ENCODE results near the gene SPRY4.
"Not testable (repeated sequence)": the region's sequence is repeated elsewhere in the genome, so short reads cannot be mapped to it uniquely, and the experiment has no call there.

SPRY4 gene

GRCh38 chr5:142333749-142334148 is 8.9 kb upstream of the SPRY4 start:
- not testable (repeated sequence) for DNase-seq

GRCh38 chr5:142330444-142330843 is 5.6 kb upstream of the SPRY4 start:
- DNase-seq, result no peak

- DNase-seq, result no peak
Measured at GRCh38 chr5:142330026-142330425, 5.2 kb upstream of the SPRY4 start.

- no peak for DNase-seq
Measured at GRCh38 chr5:142327111-142327842, 2.5 kb upstream of the SPRY4 start.

GRCh38 chr5:142326480-142326938 is 1.7 kb upstream of the SPRY4 start:
- no peak for DNase-seq

- no peak for DNase-seq
Measured at GRCh38 chr5:142325725-142326479, 1.1 kb upstream of the SPRY4 start.

- no peak for DNase-seq
Measured at GRCh38 chr5:142324136-142324870, 518 bp downstream of the SPRY4 start.

- no peak for DNase-seq
Measured at GRCh38 chr5:142323480-142324135, 1.2 kb downstream of the SPRY4 start.

- DNase-seq, result no peak
Measured at GRCh38 chr5:142322747-142323479, 1.9 kb downstream of the SPRY4 start.

- no peak for DNase-seq
Measured at GRCh38 chr5:142322403-142322746, 2.4 kb downstream of the SPRY4 start.

- no peak for DNase-seq
Measured at GRCh38 chr5:142320851-142321560, 3.8 kb downstream of the SPRY4 start.

- DNase-seq, result no peak
Measured at GRCh38 chr5:142320430-142320738, 4.4 kb downstream of the SPRY4 start.

GRCh38 chr5:142319560-142320429 is 5.0 kb downstream of the SPRY4 start:
- no peak for DNase-seq

GRCh38 chr5:142319105-142319504 is 5.7 kb downstream of the SPRY4 start:
- DNase-seq, result no peak

GRCh38 chr5:142317753-142318152 is 7.1 kb downstream of the SPRY4 start:
- DNase-seq, result no peak

GRCh38 chr5:142317173-142317572 is 7.6 kb downstream of the SPRY4 start:
- DNase-seq, result no peak

GRCh38 chr5:142316681-142317080 is 8.1 kb downstream of the SPRY4 start:
- no peak for DNase-seq

GRCh38 chr5:142316051-142316450 is 8.8 kb downstream of the SPRY4 start:
- DNase-seq, result no peak

GRCh38 chr5:142315096-142315900 is 9.5 kb downstream of the SPRY4 start:
- DNase-seq, result no peak

- DNase-seq, result no peak
Measured at GRCh38 chr5:142314606-142315005, 10.2 kb downstream of the SPRY4 start.

Measured in bone marrow (tissue), 2 donors.